ENCODE results near the gene TVP23C.

The TVP23C gene

GRCh38 chr17:15462976-15463772 lies 100.1 kb downstream of the TVP23C start:
- no peak for DNase-seq

- no peak for DNase-seq
Measured at GRCh38 chr17:15457723-15458094, 105.6 kb downstream of the TVP23C start.

- DNase-seq = no peak
Measured at GRCh38 chr17:15456972-15457722, 106.1 kb downstream of the TVP23C start.

GRCh38 chr17:15456496-15456895 lies 106.8 kb downstream of the TVP23C start:
- DNase-seq = no peak

GRCh38 chr17:15454346-15454745 lies 108.9 kb downstream of the TVP23C start:
- DNase-seq = no peak

GRCh38 chr17:15453782-15454181 lies 109.5 kb downstream of the TVP23C start:
- DNase-seq = no peak

GRCh38 chr17:15453246-15453645 lies 110.0 kb downstream of the TVP23C start:
- no peak for DNase-seq

GRCh38 chr17:15452746-15453145 lies 110.5 kb downstream of the TVP23C start:
- DNase-seq = no peak
